HepG2 (cell line): ENCODE results near the gene TUBAL3. TPM values are rescaled to one million over a fixed set of nuclear protein-coding genes. Genes with fewer than 3 reads are reported as not detected.

Experiments
- ATAC-seq: fragments of 200-7000 bp; cut with Tn5 transposase; 3 replicates; pipeline ENCODE4 v1.9.1; 2020; ENCODE audit warnings: mild to moderate bottlenecking, moderate library complexity
- BruUV-seq: library from RNA; stranded (reverse); fragments of 400-500 nt; replicated peaks from 2 replicates; lab custom pipeline; 2021; lab: Mats Ljungman, UMichigan
- CTCF ChIA-PET: fragments of 300-600 bp; formaldehyde crosslinking; extraction: SDS; loops from one replicate; lab custom pipeline; 2021; ENCODE audit warnings: low total read pairs, inconsistent platforms, low intra/inter-chr PET ratio; lab: Yijun Ruan, JAX
- POLR2A ChIA-PET: fragments of 350-600 bp; sonication (Branson Sonifier 250); formaldehyde crosslinking; loops from one replicate; lab custom pipeline; 2020; ENCODE audit warnings: antibody characterized with exemption, inconsistent platforms; lab: Yijun Ruan, JAX
- DNase-seq: peaks from one replicate; pipeline ENCODE4 v3.0.0-alpha.2; 2015; ENCODE audit warnings: low spot score
- FAIRE-seq: peaks from 3 replicates; lab custom pipeline; 2011; peaks lifted over from hg19 to GRCh38; lab: Jason Lieb, UNC
- H2AFZ ChIP-seq: one replicate; pipeline ENCODE4 v1.6.1; 2011; ENCODE audit warnings: low read length, inconsistent platforms
- H3K27ac ChIP-seq: fragments of 300-600 bp; 3 replicates; pipeline ENCODE4 v1.8.0; 2011; ENCODE audit warnings: mixed run types, mild to moderate bottlenecking, mixed read lengths, low read length, inconsistent platforms; ENCODE audit not compliant: insufficient read depth; ENCODE audit errors: extremely low read length
- H3K27me3 ChIP-seq, 2 experiments: fragments of 200-600 bp in 1 of 2; 2 replicates in 1 of 2; 3 replicates in 1 of 2; pipeline versions ENCODE4 v1.6.0 to v1.8.0; 2011; ENCODE audit warnings: low read length in 2 of 2, mild to moderate bottlenecking in 2 of 2, moderate library complexity in 2 of 2, inconsistent platforms in 1 of 2; ENCODE audit not compliant: insufficient read depth in 2 of 2, control insufficient read depth in 1 of 2
- H3K36me3 ChIP-seq, 2 experiments: fragments of 200-600 bp in 1 of 2; replicated peaks in 1 of 2; 2 replicates in 1 of 2; 3 replicates in 1 of 2; pipeline versions ENCODE4 v1.5.1 to v1.8.0; 2011; ENCODE audit warnings: low read length in 2 of 2, inconsistent platforms in 1 of 2; ENCODE audit not compliant: insufficient read depth in 2 of 2, control insufficient read depth in 1 of 2
- H3K4me1 ChIP-seq: 2 replicates; pipeline ENCODE4 v1.5.1; 2012; ENCODE audit warnings: low read length, inconsistent platforms; ENCODE audit not compliant: insufficient read depth
- H3K4me2 ChIP-seq: 2 replicates; pipeline ENCODE4 v1.6.0; 2011; ENCODE audit warnings: low read depth, low read length, inconsistent platforms
- H3K4me3 ChIP-seq, 3 experiments: fragments of 200-600 bp in 1 of 3; sonication (generic), shearing (Covaris generic) in 1 of 3; replicated peaks in 1 of 3; 2 replicates each; pipeline ENCODE4 v1.5.1; 2011 to 2016; ENCODE audit warnings: low read length in 3 of 3, inconsistent platforms in 2 of 3, low read depth in 2 of 3, mild to moderate bottlenecking in 2 of 3, control low read depth in 1 of 3, mixed read lengths in 1 of 3; ENCODE audit not compliant: insufficient read depth in 1 of 3
- H3K79me2 ChIP-seq: one replicate; pipeline ENCODE4 v1.6.1; 2011; ENCODE audit warnings: low read length, inconsistent platforms; ENCODE audit not compliant: insufficient read depth
- H3K9ac ChIP-seq: 2 replicates; pipeline ENCODE4 v1.6.0; 2011; ENCODE audit warnings: mild to moderate bottlenecking, low read depth, low read length, inconsistent platforms; ENCODE audit not compliant: insufficient read depth
- H3K9me3 ChIP-seq: 2 replicates; pipeline ENCODE4 v1.5.1; 2012; ENCODE audit warnings: mild to moderate bottlenecking, low read length
- H4K20me1 ChIP-seq: 2 replicates; pipeline ENCODE4 v1.6.0; 2011; ENCODE audit warnings: inconsistent platforms, mild to moderate bottlenecking, low read length, moderate library complexity; ENCODE audit not compliant: insufficient read depth
- CENPX ChIP-seq: sonication (generic); formaldehyde crosslinking; IDR thresholded peaks from 2 replicates; pipeline ENCODE4 v1.9.0; 2021; ENCODE audit warnings: mild to moderate bottlenecking, missing genetic modification reagents, moderate library complexity
- FUBP1 ChIP-seq: sonication (generic); formaldehyde crosslinking; IDR thresholded peaks from 2 replicates; pipeline ENCODE4 v1.5.1; 2020; ENCODE audit warnings: missing genetic modification reagents, mild to moderate bottlenecking, borderline replicate concordance
- NCOA5 ChIP-seq: sonication (generic); formaldehyde crosslinking; IDR thresholded peaks from 2 replicates; pipeline ENCODE4 v1.4.0; 2020; ENCODE audit warnings: missing genetic modification reagents
- NFE2 ChIP-seq: sonication (generic); formaldehyde crosslinking; IDR thresholded peaks from 2 replicates; pipeline ENCODE4 v1.4.0; 2020; ENCODE audit warnings: missing genetic modification reagents
- PRMT3 ChIP-seq: sonication (generic); formaldehyde crosslinking; IDR thresholded peaks from 2 replicates; pipeline ENCODE4 v1.8.1; 2022; ENCODE audit warnings: low read depth, mild to moderate bottlenecking, moderate library complexity, missing genetic modification reagents, borderline replicate concordance
- RXRA ChIP-seq: sonication (generic); formaldehyde crosslinking; IDR thresholded peaks from 2 replicates; pipeline ENCODE4 v1.5.1; 2020; ENCODE audit warnings: missing genetic modification reagents
- SAFB2 ChIP-seq: sonication (generic); formaldehyde crosslinking; IDR thresholded peaks from 2 replicates; pipeline ENCODE4 v1.5.1; 2020; ENCODE audit warnings: missing genetic modification reagents, low read depth, mild to moderate bottlenecking, borderline replicate concordance
- SP140L ChIP-seq: sonication (generic); formaldehyde crosslinking; IDR thresholded peaks from 2 replicates; pipeline ENCODE4 v1.4.0; 2020; ENCODE audit warnings: missing genetic modification reagents, borderline replicate concordance
- ZNF24 ChIP-seq: fragments of 450-650 bp; IDR thresholded peaks from 2 replicates; pipeline ENCODE4 v1.6.1; 2017; ENCODE audit warnings: antibody characterized with exemption, mild to moderate bottlenecking
- ZNF33A ChIP-seq: sonication (generic); formaldehyde crosslinking; IDR thresholded peaks from 2 replicates; pipeline ENCODE4 v1.5.1; 2020; ENCODE audit warnings: missing genetic modification reagents, mild to moderate bottlenecking, moderate library complexity, borderline replicate concordance
- ZNF598 ChIP-seq: sonication (generic); formaldehyde crosslinking; IDR thresholded peaks from 2 replicates; pipeline ENCODE4 v1.5.1; 2020; ENCODE audit warnings: mild to moderate bottlenecking, missing genetic modification reagents, borderline replicate concordance
- in situ Hi-C: cut with HindIII; loops from 2 replicates; pipeline ENCODE4 v1.10.0; 2017; ENCODE audit warnings: low pct_unique_long_range_greater_than_20kb; ENCODE audit not compliant: extremely low pct_ligation_motif_present
- intact Hi-C: fragments of 100-400 bp; cut with micrococcal nuclease; formaldehyde crosslinking; loops from one replicate; pipeline ENCODE4 v1.10.0; 2022; ENCODE audit not compliant: unreplicated experiment
- polyA plus RNA-seq, 8 experiments: library from polyadenylated mRNA; depleted of rRNA in 3 of 8; stranded (reverse) in 7 of 8; unstranded in 1 of 8; fragments of >200 nt; fragmentation: Illumina TruSeq in 4 of 8; extraction: Trizol in 4 of 8; gene quantifications; 2 replicates each; pipeline versions ENCODE4 v1.2.1 to v1.2.3, GENCODE V29; 2011 to 2016; ENCODE audit warnings: low read depth in 4 of 8, missing spikeins in 1 of 8, mixed read lengths in 1 of 8; ENCODE audit not compliant: insufficient read depth in 1 of 8
- total RNA-seq, 5 experiments: library from RNA; depleted of rRNA; stranded (reverse); fragments of >200 nt; fragmentation: Illumina TruSeq; extraction: Trizol; gene quantifications; 2 replicates each; pipeline ENCODE4 v1.2.3, GENCODE V29; 2016; ENCODE audit warnings: low read depth in 1 of 5

TUBAL3 gene
- total and polyA plus RNA-seq, 2 of the 13 experiments (the other 11 are each of a cell fraction or from before 2014, with no cell fraction given): 0.07 to 0.26 TPM

- DNase-seq: no peak
- Histone ChIP-seq H3K4me2 (no peak overlapping the region), H3K9me3 (no peaks in the 10 kb centered on the region), H3K9ac (no peak overlapping the region), H3K4me3 (no peak overlapping the region), H3K79me2 (no peaks in the 10 kb centered on the region), H3K4me1 (no peaks in the 10 kb centered on the region), H2AFZ (no peak overlapping the region), H4K20me1 (no peaks in the 10 kb centered on the region)
- FAIRE-seq: no peak
- CTCF ChIA-PET: interaction anchor here (1.3 kb wide), 1 partner anchor 495 kb away, joined by 3 read pairs; no protein-coding TSS in a partner anchor
- no peak for ATAC-seq
- no peak for TF ChIP-seq NFE2
- TF ChIP-seq RXRA (CRISPR knock-in tag): no peak
- TF ChIP-seq CENPX (CRISPR knock-in tag): no peak
- TF ChIP-seq NCOA5: no peak
- no peak for TF ChIP-seq ZNF33A (CRISPR knock-in tag)
- no peak for TF ChIP-seq ZNF24
- no peak for TF ChIP-seq ZNF598
- TF ChIP-seq SP140L (CRISPR knock-in tag): no peak
- TF ChIP-seq SAFB2 (CRISPR knock-in tag): no peak
- TF ChIP-seq FUBP1 (CRISPR knock-in tag): no peak
- no peak for TF ChIP-seq PRMT3 (CRISPR knock-in tag)
- TF ChIP-seq, all 625 proteins: peak for 0
- no TSS peak for BruUV-seq
- H3K27ac ChIP-seq: no peak overlapping the region
- H3K27me3 ChIP-seq: peaks cover 0 to 30% of the 10 kb centered on the region in 2 experiments; a peak in 2 of 5 replicates
- H3K36me3 ChIP-seq: no peaks in the 10 kb centered on the region
- in situ Hi-C loops (no loop called here), intact Hi-C loops (no loop called here)
- POLR2A ChIA-PET: no interaction called here
Measured at GRCh38 chr10:5344746-5345145, 59.9 kb downstream of the TUBAL3 start.
